ENCODE measurements around the gene MCUB.
"Not testable (repeated sequence)": the region's sequence is repeated elsewhere in the genome, so short reads cannot be mapped to it uniquely, and the experiment has no call there.

MCUB gene

DNA sequence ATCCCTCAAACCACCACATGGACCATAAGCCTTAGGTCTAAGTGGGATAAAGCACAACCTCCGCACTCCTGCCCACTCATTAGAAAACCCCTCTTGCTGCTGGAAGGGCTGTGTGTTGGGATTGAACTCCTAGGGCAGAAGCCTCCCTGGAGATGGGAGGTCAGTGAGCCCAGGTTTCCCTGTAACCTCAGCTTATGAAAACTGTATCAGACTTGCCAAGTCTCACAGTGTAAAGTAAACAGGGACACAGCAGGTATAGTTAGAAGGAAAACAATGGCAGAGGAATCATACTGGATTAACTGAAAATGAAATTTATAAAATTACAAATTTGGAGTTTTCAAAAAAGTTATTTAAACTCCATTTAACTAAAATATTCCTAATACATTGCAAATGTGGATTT, 113.3 kb downstream of the MCUB start:
- no peak overlapping the region for H3K4me3 ChIP-seq (replicated peaks; ENCODE audit: low read depth, low read length)
- DNase-seq (ENCODE audit: extremely low read depth, low read depth), result no peak
- TF ChIP-seq, protein P1, sequence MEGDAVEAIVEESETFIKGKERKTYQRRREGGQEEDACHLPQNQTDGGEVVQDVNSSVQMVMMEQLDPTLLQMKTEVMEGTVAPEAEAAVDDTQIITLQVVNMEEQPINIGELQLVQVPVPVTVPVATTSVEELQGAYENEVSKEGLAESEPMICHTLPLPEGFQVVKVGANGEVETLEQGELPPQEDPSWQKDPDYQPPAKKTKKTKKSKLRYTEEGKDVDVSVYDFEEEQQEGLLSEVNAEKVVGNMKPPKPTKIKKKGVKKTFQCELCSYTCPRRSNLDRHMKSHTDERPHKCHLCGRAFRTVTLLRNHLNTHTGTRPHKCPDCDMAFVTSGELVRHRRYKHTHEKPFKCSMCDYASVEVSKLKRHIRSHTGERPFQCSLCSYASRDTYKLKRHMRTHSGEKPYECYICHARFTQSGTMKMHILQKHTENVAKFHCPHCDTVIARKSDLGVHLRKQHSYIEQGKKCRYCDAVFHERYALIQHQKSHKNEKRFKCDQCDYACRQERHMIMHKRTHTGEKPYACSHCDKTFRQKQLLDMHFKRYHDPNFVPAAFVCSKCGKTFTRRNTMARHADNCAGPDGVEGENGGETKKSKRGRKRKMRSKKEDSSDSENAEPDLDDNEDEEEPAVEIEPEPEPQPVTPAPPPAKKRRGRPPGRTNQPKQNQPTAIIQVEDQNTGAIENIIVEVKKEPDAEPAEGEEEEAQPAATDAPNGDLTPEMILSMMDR (IDR thresholded peaks at IDR 0.05; ENCODE audit: low read depth, low read length, missing control alignments), result no peak

DNA sequence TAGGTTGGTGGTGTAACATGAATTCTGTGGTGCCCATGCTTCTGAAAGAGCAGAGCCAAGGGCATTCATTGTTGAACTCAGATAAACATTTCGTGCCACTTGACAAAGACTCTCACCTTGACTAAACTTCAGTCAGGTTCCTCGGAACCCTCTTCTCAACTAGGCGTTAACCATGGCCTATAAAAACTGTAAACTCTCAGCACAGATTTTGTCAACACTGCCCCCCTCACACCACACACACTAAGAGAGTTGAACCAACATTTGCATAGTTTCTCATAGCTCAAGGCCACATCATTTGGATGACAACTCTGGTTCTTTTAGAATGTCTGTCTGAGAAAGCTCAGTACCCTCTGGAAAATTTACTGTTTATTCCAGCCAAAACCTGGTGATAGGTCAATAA, 115.1 kb downstream of the MCUB start:
- no peak overlapping the region for H3K4me3 ChIP-seq (replicated peaks; ENCODE audit: low read depth, low read length)
- TF ChIP-seq, protein P1 (IDR thresholded peaks at IDR 0.05; ENCODE audit: low read depth, low read length, missing control alignments), result no peak
- DNase-seq (ENCODE audit: extremely low read depth, low read depth), result no peak

DNA sequence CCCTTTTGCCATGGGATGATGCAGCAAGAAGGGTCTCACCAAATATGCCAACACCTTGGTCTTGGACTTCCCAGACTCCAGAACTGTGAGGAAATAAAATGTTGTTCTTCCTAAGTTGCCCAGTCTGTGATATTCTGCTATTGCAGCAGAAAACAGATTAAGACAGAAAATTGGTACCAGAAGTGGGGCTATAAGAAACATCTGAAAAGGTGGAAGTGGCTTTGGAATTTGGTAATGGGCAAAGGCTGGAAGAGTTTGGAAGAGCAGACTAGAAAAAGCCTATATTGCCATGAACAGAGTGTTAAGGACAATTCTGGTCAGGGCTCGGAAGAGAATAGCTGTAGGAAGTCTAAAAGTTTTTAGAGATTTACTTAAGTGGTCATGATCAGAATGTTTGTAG, 115.8 kb downstream of the MCUB start:
- TF ChIP-seq, protein P1 (IDR thresholded peaks at IDR 0.05; ENCODE audit: low read depth, low read length, missing control alignments), result no peak
- no peak for DNase-seq (ENCODE audit: extremely low read depth, low read depth)
- no peak overlapping the region for H3K4me3 ChIP-seq (replicated peaks; ENCODE audit: low read depth, low read length)

DNA sequence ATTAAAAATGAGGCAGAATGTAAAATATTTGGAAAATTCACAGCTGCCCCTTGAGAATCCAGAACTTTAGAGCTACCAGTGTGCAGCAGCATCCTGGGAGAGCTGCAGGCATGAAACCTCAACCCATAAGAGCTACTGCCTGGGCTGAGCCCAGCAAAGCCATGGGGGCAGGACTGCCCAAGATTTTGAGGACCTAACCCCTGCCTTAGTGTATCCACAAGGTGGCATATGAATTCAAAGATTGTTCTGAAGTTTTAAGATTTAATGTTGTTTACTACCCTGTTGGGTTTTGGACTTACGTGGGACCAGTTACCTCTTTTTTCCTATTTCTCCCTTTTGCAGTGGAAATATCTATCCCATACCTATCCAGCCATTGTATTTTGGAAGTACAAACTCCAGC, 116.8 kb downstream of the MCUB start:
- TF ChIP-seq, protein P1 (IDR thresholded peaks at IDR 0.05; ENCODE audit: low read depth, low read length, missing control alignments), result peak; percentile 12
- DNase-seq (ENCODE audit: extremely low read depth, low read depth), result no peak
- no peak overlapping the region for H3K4me3 ChIP-seq (replicated peaks; ENCODE audit: low read depth, low read length)

DNA sequence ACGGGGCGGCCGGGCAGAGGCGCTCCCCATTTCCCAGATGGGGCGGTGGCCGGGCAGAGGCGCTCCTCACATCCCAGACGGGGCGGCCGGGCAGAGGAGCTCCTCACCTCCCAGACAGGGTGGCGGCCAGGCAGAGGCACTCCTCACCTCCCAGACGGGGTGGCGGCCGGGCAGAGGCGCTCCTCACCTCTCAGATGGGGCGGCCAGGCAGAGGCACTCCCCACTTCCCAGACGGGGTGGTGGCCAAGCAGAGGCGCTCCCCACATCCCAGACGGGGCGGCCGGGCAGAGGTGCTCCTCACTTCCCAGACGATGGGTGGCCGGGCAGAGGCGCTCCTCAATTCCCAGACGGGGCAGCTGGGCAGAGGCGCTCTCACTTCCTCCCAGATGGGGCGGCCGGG, 118.4 kb downstream of the MCUB start:
- not testable (repeated sequence) for DNase-seq (ENCODE audit: extremely low read depth, low read depth); H3K4me3 ChIP-seq (replicated peaks; ENCODE audit: low read depth, low read length)

DNA sequence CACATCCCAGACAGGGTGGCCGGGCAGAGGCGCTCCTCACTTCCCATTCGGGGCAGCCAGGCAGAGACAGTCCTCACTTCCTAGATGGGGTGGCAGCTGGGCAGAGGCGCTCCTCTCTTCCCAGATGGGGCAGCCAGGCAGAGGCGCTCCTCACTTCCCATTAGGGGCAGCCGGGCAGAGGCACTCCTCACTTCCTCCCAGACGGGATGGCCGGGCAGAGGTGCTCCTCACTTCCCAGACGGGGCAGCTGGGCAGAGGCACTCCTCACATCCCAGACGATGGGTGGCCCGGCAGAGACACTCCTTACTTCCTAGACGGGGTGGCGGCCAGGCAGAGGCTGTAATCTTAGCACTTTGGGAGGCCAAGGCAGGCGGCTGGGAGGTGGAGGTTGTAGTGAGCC, 118.9 kb downstream of the MCUB start:
- not testable (repeated sequence) for H3K4me3 ChIP-seq (replicated peaks; ENCODE audit: low read depth, low read length); DNase-seq (ENCODE audit: extremely low read depth, low read depth)

DNA sequence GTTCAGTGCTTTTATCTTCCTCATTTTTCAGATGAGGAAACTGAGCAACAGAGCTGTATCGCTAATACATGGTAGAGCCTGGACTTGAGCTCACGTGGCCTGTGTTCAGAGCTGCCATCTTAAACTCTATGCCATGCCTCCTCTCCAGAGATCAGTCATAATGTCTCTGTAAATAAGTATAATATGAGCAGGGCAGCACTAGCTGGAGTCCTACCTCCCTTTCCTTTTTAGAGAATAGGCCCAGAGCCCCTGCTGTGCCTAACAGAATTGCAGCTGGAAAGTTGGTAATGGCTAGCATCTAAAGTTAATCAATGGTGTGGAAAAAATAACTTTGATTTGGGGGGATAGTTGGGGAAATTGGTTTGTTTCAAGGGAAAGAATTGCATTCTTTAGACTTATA, 122.8 kb downstream of the MCUB start:
- no peak overlapping the region for H3K4me3 ChIP-seq (replicated peaks; ENCODE audit: low read depth, low read length)
- TF ChIP-seq, protein P1 (IDR thresholded peaks at IDR 0.05; ENCODE audit: low read depth, low read length, missing control alignments), result no peak
- no peak for DNase-seq (ENCODE audit: extremely low read depth, low read depth)

DNA sequence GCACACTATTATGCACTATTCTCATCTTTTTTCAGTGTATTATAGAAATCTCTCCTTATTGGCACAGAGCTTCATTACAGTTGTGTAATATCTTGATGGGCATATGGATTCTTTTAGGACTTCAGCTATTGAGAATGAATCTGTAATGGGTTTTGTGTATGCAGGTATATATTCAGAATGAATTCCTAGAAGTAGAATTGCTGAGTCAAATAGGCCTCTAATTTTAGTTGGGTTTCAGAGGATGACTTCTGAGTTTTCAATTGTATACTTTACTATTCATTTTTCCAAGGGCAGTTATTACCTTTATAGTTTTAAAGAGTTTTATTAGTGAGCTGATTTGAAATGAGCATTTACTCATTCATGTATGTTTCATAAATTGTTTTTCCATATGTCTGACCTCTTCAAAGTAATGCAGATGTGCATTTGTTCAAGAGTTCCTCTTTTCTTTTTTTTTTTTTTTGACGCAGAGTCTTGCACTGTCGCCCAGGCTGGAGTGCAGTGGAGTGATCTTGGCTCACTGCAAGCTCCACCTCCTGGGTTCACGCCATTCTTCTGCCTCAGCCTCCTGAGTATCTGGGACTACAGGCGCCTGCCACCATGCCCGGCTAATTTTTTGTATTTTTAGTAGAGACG, 123.7 kb downstream of the MCUB start:
- DNase-seq (ENCODE audit: extremely low read depth, low read depth), result no peak
- TF ChIP-seq, protein P1 (IDR thresholded peaks at IDR 0.05; ENCODE audit: low read depth, low read length, missing control alignments), result no peak
- H3K4me3 ChIP-seq (replicated peaks; ENCODE audit: low read depth, low read length), result no peak overlapping the region
